Fibroblast of gingiva (primary cell): ENCODE measurements around the gene CCT3.

Experiments used
- DNase-seq: peaks from one replicate; pipeline ENCODE4 v3.0.0-alpha.2; 2011; ENCODE audit warnings: low read depth

The CCT3 gene

GRCh38 chr1:156281281-156281680 lies 56.8 kb downstream of the CCT3 start:
- DNase-seq = peak; percentile 29

GRCh38 chr1:156279837-156280236 lies 58.3 kb downstream of the CCT3 start:
- DNase-seq = no peak

- peak; percentile 33 for DNase-seq
Measured at GRCh38 chr1:156276966-156277381, 61.1 kb downstream of the CCT3 start.

GRCh38 chr1:156276532-156276931 lies 61.6 kb downstream of the CCT3 start:
- DNase-seq = peak; percentile 41

- no peak for DNase-seq
Measured at GRCh38 chr1:156270314-156270713, 67.8 kb downstream of the CCT3 start.

- DNase-seq = no peak
Measured at GRCh38 chr1:156268336-156268735, 69.8 kb downstream of the CCT3 start.

GRCh38 chr1:156266051-156266450 lies 72.0 kb downstream of the CCT3 start:
- DNase-seq = no peak

- DNase-seq = no peak
Measured at GRCh38 chr1:156263288-156263655, 74.8 kb downstream of the CCT3 start.

- DNase-seq = peak; percentile 83
Measured at GRCh38 chr1:156262461-156263287, 75.4 kb downstream of the CCT3 start.

GRCh38 chr1:156260896-156261295 lies 77.2 kb downstream of the CCT3 start:
- DNase-seq = no peak

GRCh38 chr1:156259805-156260204 lies 78.3 kb downstream of the CCT3 start:
- DNase-seq = no peak
